T-helper 1 cell treated with Interleukin-12 subunit alpha and Interleukin-12 subunit beta and Interleukin-4 antibody, amounts not matched to agents 30 μg/mL and 1 μg/mL, for 36 hours (primary cell): Measurements from ENCODE around the gene CCNB1.
"Not testable (repeated sequence)": the region's sequence is repeated elsewhere in the genome, so short reads cannot be mapped to it uniquely, and the experiment has no call there.

Source experiments
- H3K27ac Mint-ChIP-seq: one replicate; pipeline ENCODE4 v1.8.0; 2021; ENCODE audit warnings: mild to moderate bottlenecking, mixed read lengths
- H3K27me3 Mint-ChIP-seq: one replicate; pipeline ENCODE4 v1.8.0; 2021; ENCODE audit warnings: low read depth, mixed read lengths
- H3K36me3 Mint-ChIP-seq: one replicate; pipeline ENCODE4 v1.8.0; 2021; ENCODE audit warnings: low read depth, mixed read lengths
- H3K4me1 Mint-ChIP-seq: one replicate; pipeline ENCODE4 v1.8.0; 2021; ENCODE audit warnings: low read depth, mixed read lengths
- H3K4me3 Mint-ChIP-seq: one replicate; pipeline ENCODE4 v1.8.0; 2021; ENCODE audit warnings: mild to moderate bottlenecking, moderate library complexity, mixed read lengths
- H3K9me3 Mint-ChIP-seq: one replicate; pipeline ENCODE4 v1.8.0; 2021; ENCODE audit warnings: mixed read lengths

The CCNB1 gene

GRCh38 chr5:69156456-69156855 is 10.5 kb upstream of the CCNB1 start:
- Mint-ChIP-seq H3K27ac (no peak overlapping the region), H3K4me1 (no peaks in the 10 kb centered on the region), H3K27me3 (no peaks in the 10 kb centered on the region), H3K4me3 (no peak overlapping the region), H3K9me3 (no peaks in the 10 kb centered on the region), H3K36me3 (no peaks in the 10 kb centered on the region)

- Mint-ChIP-seq H3K4me1 (no peaks in the 10 kb centered on the region), H3K9me3 (no peaks in the 10 kb centered on the region), H3K27me3 (no peaks in the 10 kb centered on the region), H3K27ac (no peak overlapping the region), H3K36me3 (no peaks in the 10 kb centered on the region), H3K4me3 (no peak overlapping the region)
These were observed 8.9 kb upstream of the CCNB1 start for GRCh38 chr5:69158039-69158438.

GRCh38 chr5:69160651-69161050 is 6.3 kb upstream of the CCNB1 start:
- Mint-ChIP-seq H3K4me1 (peaks cover under 1% of the 10 kb centered on the region), H3K27ac (no peak overlapping the region), H3K9me3 (no peaks in the 10 kb centered on the region), H3K36me3 (no peaks in the 10 kb centered on the region), H3K4me3 (no peak overlapping the region), H3K27me3 (no peaks in the 10 kb centered on the region)

GRCh38 chr5:69167493-69167855 is 524 bp downstream of the CCNB1 start:
- Mint-ChIP-seq H3K27me3 (no peaks in the 10 kb centered on the region), H3K27ac (peak overlapping the region; percentile 87), H3K36me3 (peaks cover 27% of the 10 kb centered on the region), H3K9me3 (no peaks in the 10 kb centered on the region), H3K4me3 (peak overlapping the region; percentile 93), H3K4me1 (peaks cover 40% of the 10 kb centered on the region)

GRCh38 chr5:69167929-69168328 is 979 bp downstream of the CCNB1 start:
- no peaks in the 10 kb centered on the region for H3K9me3 Mint-ChIP-seq
- peak overlapping the region; percentile 87 for H3K27ac Mint-ChIP-seq
- no peaks in the 10 kb centered on the region for H3K27me3 Mint-ChIP-seq
- H3K36me3 Mint-ChIP-seq: peaks cover 29% of the 10 kb centered on the region
- peak overlapping the region; percentile 93 for H3K4me3 Mint-ChIP-seq
- peaks cover 42% of the 10 kb centered on the region for H3K4me1 Mint-ChIP-seq

- Mint-ChIP-seq H3K36me3 (peaks cover 48% of the 10 kb centered on the region), H3K4me1 (peaks cover 42% of the 10 kb centered on the region), H3K27me3 (no peaks in the 10 kb centered on the region), H3K4me3 (no peak overlapping the region), H3K27ac (no peak overlapping the region), H3K9me3 (no peaks in the 10 kb centered on the region)
These were observed 3.5 kb downstream of the CCNB1 start for GRCh38 chr5:69170495-69170894.

GRCh38 chr5:69170969-69171368 is 4.0 kb downstream of the CCNB1 start:
- no peaks in the 10 kb centered on the region for H3K27me3 Mint-ChIP-seq
- H3K4me1 Mint-ChIP-seq: peaks cover 40% of the 10 kb centered on the region
- no peak overlapping the region for H3K27ac Mint-ChIP-seq
- H3K4me3 Mint-ChIP-seq: no peak overlapping the region
- peaks cover 51% of the 10 kb centered on the region for H3K36me3 Mint-ChIP-seq
- H3K9me3 Mint-ChIP-seq: no peaks in the 10 kb centered on the region

GRCh38 chr5:69181659-69182293 is 14.8 kb downstream of the CCNB1 start:
- H3K27ac Mint-ChIP-seq, H3K4me3 Mint-ChIP-seq, H3K27me3 Mint-ChIP-seq, H3K4me1 Mint-ChIP-seq, H3K9me3 Mint-ChIP-seq: not testable (repeated sequence)
- peaks cover 14% of the 10 kb centered on the region for H3K36me3 Mint-ChIP-seq

- Mint-ChIP-seq H3K4me1 (peaks cover 8% of the 10 kb centered on the region), H3K36me3 (no peaks in the 10 kb centered on the region), H3K9me3 (peaks cover 3% of the 10 kb centered on the region), H3K27me3 (no peaks in the 10 kb centered on the region), H3K27ac (no peak overlapping the region), H3K4me3 (no peak overlapping the region)
These were observed 17.7 kb downstream of the CCNB1 start for GRCh38 chr5:69184621-69185020.

- Mint-ChIP-seq H3K27ac (no peak overlapping the region), H3K4me1 (peaks cover 16% of the 10 kb centered on the region), H3K4me3 (no peak overlapping the region), H3K27me3 (no peaks in the 10 kb centered on the region), H3K36me3 (no peaks in the 10 kb centered on the region), H3K9me3 (no peaks in the 10 kb centered on the region)
These were observed 20.4 kb downstream of the CCNB1 start for GRCh38 chr5:69187342-69187741.

GRCh38 chr5:69188811-69189161 is 21.8 kb downstream of the CCNB1 start:
- H3K27ac Mint-ChIP-seq: peak overlapping the region; percentile 93
- H3K4me1 Mint-ChIP-seq: peaks cover 16% of the 10 kb centered on the region
- no peaks in the 10 kb centered on the region for H3K36me3 Mint-ChIP-seq
- no peaks in the 10 kb centered on the region for H3K9me3 Mint-ChIP-seq
- H3K27me3 Mint-ChIP-seq: no peaks in the 10 kb centered on the region
- H3K4me3 Mint-ChIP-seq: peak overlapping the region; percentile 92

GRCh38 chr5:69189162-69190086 is 22.5 kb downstream of the CCNB1 start, which contains the start of gene CENPH:
Gene CENPH (plus strand): TSS chr5:69189583. CDS start chr5:69189635, 52 bp downstream.
- H3K27ac Mint-ChIP-seq: peak within 1 kb of the TSS; percentile 93
- no peaks in the 10 kb centered on the region for H3K36me3 Mint-ChIP-seq
- peaks cover 16% of the 10 kb centered on the region for H3K4me1 Mint-ChIP-seq
- no peaks in the 10 kb centered on the region for H3K27me3 Mint-ChIP-seq
- H3K9me3 Mint-ChIP-seq: no peaks in the 10 kb centered on the region
- H3K4me3 Mint-ChIP-seq: peak within 1 kb of the TSS; percentile 92

- H3K27ac Mint-ChIP-seq: no peak overlapping the region
- no peak overlapping the region for H3K4me3 Mint-ChIP-seq
- H3K9me3 Mint-ChIP-seq: no peaks in the 10 kb centered on the region
These were observed 35.5 kb downstream of the CCNB1 start for GRCh38 chr5:69202497-69202896.

GRCh38 chr5:69206528-69207190 is 39.7 kb downstream of the CCNB1 start:
- H3K4me1 Mint-ChIP-seq: no peaks in the 10 kb centered on the region
- H3K36me3 Mint-ChIP-seq: peaks cover 1% of the 10 kb centered on the region
- H3K27ac Mint-ChIP-seq: no peak overlapping the region
- H3K9me3 Mint-ChIP-seq: no peaks in the 10 kb centered on the region
- H3K27me3 Mint-ChIP-seq: no peaks in the 10 kb centered on the region
- H3K4me3 Mint-ChIP-seq: no peak overlapping the region

More at GRCh38 chr5:69202497-69202896, 35.5 kb downstream of the CCNB1 start:
- Mint-ChIP-seq H3K4me1 (no peaks in the 10 kb centered on the region), H3K36me3 (peaks cover 12% of the 10 kb centered on the region), H3K27me3 (no peaks in the 10 kb centered on the region)

- no peak overlapping the region for H3K4me3 Mint-ChIP-seq
- no peaks in the 10 kb centered on the region for H3K36me3 Mint-ChIP-seq
- H3K27me3 Mint-ChIP-seq: no peaks in the 10 kb centered on the region
- H3K9me3 Mint-ChIP-seq: no peaks in the 10 kb centered on the region
- peaks cover 4% of the 10 kb centered on the region for H3K4me1 Mint-ChIP-seq
- H3K27ac Mint-ChIP-seq: no peak overlapping the region
These were observed 42.7 kb downstream of the CCNB1 start for GRCh38 chr5:69209602-69210001.
